ENCODE measurements around the gene CFAP73.

Gene CFAP73

DNA sequence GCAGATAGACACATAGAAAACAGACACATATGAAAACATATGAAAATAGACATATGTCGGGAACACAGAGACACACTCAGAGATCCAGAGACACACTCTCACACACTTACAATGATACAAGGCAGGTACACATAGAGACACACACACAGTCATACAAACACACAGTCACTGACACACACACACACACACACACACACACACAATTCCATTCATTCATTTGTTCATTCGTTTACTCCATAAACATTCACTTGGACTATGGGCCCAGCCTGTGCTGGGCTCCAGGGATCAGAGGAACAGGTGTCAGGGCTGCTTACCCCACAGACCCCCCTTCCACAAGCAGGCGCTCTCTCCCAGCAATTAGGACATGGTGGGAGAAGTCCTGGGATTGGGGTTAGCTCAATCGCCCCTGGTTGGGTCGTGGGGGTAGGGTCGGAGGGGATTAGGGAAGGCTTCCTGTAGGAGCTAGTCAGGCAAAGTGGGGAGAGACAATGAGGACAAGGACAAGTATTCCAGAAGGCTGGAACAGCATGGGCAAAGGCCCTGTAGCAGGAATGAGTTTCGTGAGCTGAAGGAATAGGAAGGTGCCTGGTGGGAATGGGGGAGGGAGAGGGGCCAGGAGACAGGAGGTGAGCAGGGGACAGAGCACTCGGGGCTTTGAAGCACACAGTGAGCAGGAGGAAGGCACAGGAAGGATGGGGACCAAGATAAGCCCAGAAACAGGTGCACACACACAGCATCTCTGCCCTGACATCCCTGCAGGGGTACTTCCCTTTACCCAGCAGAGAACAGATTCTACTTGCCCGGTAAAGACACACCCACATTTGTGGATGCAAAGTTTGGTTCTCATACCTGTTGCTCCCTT is 20.5 kb upstream of the CFAP73 start:
- H3K79me2 ChIP-seq (ENCODE audit: insufficient read depth, low read length), result peaks cover 41% of the 10 kb centered on the region
- no peaks in the 10 kb centered on the region for H3K9me3 ChIP-seq (ENCODE audit: insufficient read depth, low read length)
- H3K36me3 ChIP-seq (ENCODE audit: low read length), result peaks cover 22% of the 10 kb centered on the region
- no peaks in the 10 kb centered on the region for H3K9me2 ChIP-seq (replicated peaks; ENCODE audit: insufficient read depth, low read length)
- no peak for TF ChIP-seq EZH2phosphoT487 (conservative IDR thresholded peaks at IDR 0.05; ENCODE audit: low read length)
- TF ChIP-seq, protein P1, sequence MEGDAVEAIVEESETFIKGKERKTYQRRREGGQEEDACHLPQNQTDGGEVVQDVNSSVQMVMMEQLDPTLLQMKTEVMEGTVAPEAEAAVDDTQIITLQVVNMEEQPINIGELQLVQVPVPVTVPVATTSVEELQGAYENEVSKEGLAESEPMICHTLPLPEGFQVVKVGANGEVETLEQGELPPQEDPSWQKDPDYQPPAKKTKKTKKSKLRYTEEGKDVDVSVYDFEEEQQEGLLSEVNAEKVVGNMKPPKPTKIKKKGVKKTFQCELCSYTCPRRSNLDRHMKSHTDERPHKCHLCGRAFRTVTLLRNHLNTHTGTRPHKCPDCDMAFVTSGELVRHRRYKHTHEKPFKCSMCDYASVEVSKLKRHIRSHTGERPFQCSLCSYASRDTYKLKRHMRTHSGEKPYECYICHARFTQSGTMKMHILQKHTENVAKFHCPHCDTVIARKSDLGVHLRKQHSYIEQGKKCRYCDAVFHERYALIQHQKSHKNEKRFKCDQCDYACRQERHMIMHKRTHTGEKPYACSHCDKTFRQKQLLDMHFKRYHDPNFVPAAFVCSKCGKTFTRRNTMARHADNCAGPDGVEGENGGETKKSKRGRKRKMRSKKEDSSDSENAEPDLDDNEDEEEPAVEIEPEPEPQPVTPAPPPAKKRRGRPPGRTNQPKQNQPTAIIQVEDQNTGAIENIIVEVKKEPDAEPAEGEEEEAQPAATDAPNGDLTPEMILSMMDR (IDR thresholded peaks at IDR 0.05; ENCODE audit: insufficient read depth, low read length, poor library complexity, severe bottlenecking), result no peak
- H3F3A ChIP-seq (ENCODE audit: insufficient read depth), result peaks cover 28% of the 10 kb centered on the region
- H3K27me3 ChIP-seq (ENCODE audit: low read length), result no peaks in the 10 kb centered on the region
- no peak overlapping the region for H3K4me3 ChIP-seq (ENCODE audit: insufficient read depth, low read length, poor library complexity, severe bottlenecking)
- peak overlapping the region; percentile 66 for H3K4me2 ChIP-seq (ENCODE audit: low read depth, low read length, poor library complexity, severe bottlenecking)
- H2AFZ ChIP-seq (ENCODE audit: low read depth, low read length, severe bottlenecking), result no peak overlapping the region
- peaks cover 4% of the 10 kb centered on the region; the same call in 1 of the 2 replicates for H4K20me1 ChIP-seq (ENCODE audit: low read depth, low read length)
- no peak overlapping the region for H3K9ac ChIP-seq (ENCODE audit: low read length)
- peak overlapping the region; percentile 87 for H3K27ac ChIP-seq (ENCODE audit: low read depth, low read length)

DNA sequence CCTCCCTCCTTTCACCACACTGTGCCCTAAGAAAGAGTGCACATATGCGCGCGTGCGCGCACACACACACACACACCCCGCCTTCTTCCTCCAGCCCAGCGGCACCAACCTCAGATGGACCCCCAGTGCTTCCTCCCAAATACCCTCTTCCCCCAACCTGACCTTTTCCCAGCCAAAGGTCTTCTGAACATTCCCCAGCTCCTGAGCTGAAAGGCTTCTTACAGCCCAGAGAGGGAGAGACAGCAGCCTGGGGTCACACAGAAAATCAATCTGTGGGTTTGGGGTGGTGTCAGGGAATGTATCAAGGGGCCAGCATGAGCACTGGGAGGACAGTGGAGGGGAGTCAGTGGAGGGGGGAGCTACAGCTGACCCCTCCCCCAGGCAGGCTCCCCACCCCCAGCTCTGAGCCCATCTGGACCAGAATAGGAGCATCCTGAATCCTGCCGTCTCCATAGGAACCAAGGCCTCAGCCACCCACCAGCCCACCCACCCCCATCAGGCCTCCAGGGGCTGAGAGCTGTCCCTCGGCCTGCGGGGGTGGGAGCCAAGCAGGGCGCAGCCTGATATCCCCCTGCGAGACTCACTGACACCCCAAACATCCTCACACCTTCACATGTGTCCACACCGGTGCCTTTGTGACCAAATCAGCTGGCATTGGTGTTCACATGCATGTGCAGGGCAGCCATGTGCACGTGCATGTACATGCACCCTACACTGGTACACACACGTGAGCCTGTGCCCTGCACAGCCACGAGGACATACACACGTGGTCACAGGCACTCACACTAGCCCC is 19.7 kb upstream of the CFAP73 start:
- Histone ChIP-seq H3K79me2 (ENCODE audit: insufficient read depth, low read length) (peaks cover 50% of the 10 kb centered on the region), H3K9me3 (ENCODE audit: insufficient read depth, low read length) (no peaks in the 10 kb centered on the region), H3K27ac (ENCODE audit: low read depth, low read length) (peak overlapping the region; percentile 87), H3K27me3 (ENCODE audit: low read length) (no peaks in the 10 kb centered on the region), H3K36me3 (ENCODE audit: low read length) (peaks cover 14% of the 10 kb centered on the region), H3K4me2 (ENCODE audit: low read depth, low read length, poor library complexity, severe bottlenecking) (peak overlapping the region; percentile 66), H3K9ac (ENCODE audit: low read length) (peak overlapping the region; percentile 36), H3K9me2 (replicated peaks; ENCODE audit: insufficient read depth, low read length) (no peaks in the 10 kb centered on the region), H3K4me3 (ENCODE audit: insufficient read depth, low read length, poor library complexity, severe bottlenecking) (no peak overlapping the region), H4K20me1 (ENCODE audit: low read depth, low read length) (peaks cover 4% of the 10 kb centered on the region; the same call in 1 of the 2 replicates), H2AFZ (ENCODE audit: low read depth, low read length, severe bottlenecking) (no peak overlapping the region), H3F3A (ENCODE audit: insufficient read depth) (peaks cover 28% of the 10 kb centered on the region)
- no peak for TF ChIP-seq EZH2phosphoT487 (conservative IDR thresholded peaks at IDR 0.05; ENCODE audit: low read length)
- TF ChIP-seq, protein P1 (IDR thresholded peaks at IDR 0.05; ENCODE audit: insufficient read depth, low read length, poor library complexity, severe bottlenecking), result no peak

DNA sequence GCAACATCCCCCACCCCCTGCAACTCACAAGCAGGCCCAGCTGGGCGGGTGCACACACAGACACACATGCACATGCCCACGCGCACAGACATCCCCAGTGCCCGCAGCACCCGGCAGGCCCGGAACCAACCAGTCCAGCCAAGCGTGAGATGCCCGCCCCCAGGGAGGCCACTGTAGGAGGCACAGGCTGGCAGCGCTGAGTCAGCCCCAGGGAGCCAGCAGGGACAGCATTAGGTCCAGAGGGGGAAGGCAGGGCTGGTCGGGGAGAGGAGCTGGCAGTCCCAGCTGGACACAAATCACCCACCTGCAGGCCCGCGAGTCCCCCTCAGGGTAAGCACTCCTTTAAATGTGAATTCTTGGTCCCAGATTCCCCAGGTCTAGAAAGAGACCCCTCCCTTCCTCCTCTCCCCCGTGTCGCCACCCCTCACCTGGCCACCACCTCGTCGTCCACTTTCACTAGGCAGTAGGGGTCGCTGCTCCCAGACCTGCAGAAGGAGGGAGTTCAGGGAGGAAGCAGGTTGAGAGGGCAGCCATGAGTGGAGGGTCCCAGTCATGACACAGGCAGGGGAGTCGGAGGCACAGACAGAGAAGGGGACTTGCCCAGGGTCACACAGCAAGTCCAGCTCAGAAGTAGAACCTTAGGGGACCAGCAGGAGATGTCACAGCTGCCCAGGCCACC is 18.9 kb upstream of the CFAP73 start:
- TF ChIP-seq, protein P1 (IDR thresholded peaks at IDR 0.05; ENCODE audit: insufficient read depth, low read length, poor library complexity, severe bottlenecking), result peak; percentile 40
- TF ChIP-seq EZH2phosphoT487 (conservative IDR thresholded peaks at IDR 0.05; ENCODE audit: low read length), result no peak
- Histone ChIP-seq H2AFZ (ENCODE audit: low read depth, low read length, severe bottlenecking) (no peak overlapping the region), H3F3A (ENCODE audit: insufficient read depth) (peaks cover 28% of the 10 kb centered on the region), H3K9me2 (replicated peaks; ENCODE audit: insufficient read depth, low read length) (no peaks in the 10 kb centered on the region), H3K27ac (ENCODE audit: low read depth, low read length) (peak overlapping the region; percentile 87), H3K79me2 (ENCODE audit: insufficient read depth, low read length) (peaks cover 54% of the 10 kb centered on the region), H3K36me3 (ENCODE audit: low read length) (peaks cover 6% of the 10 kb centered on the region), H4K20me1 (ENCODE audit: low read depth, low read length) (peaks cover 4% of the 10 kb centered on the region; the same call in 1 of the 2 replicates), H3K9ac (ENCODE audit: low read length) (peak overlapping the region; percentile 60), H3K4me3 (ENCODE audit: insufficient read depth, low read length, poor library complexity, severe bottlenecking) (peak overlapping the region; percentile 40), H3K27me3 (ENCODE audit: low read length) (no peaks in the 10 kb centered on the region), H3K9me3 (ENCODE audit: insufficient read depth, low read length) (no peaks in the 10 kb centered on the region), H3K4me2 (ENCODE audit: low read depth, low read length, poor library complexity, severe bottlenecking) (peak overlapping the region; percentile 66)

Measured in SU-DHL-6 (cell line).